Fibroblast of pulmonary artery (primary cell): Measurements from ENCODE around the gene GSG1L.

Source experiments
- DNase-seq: peaks from one replicate; pipeline ENCODE4 v3.0.0-alpha.2; 2010; ENCODE audit warnings: low read depth
- H3K4me3 ChIP-seq: replicated peaks from 2 replicates; pipeline ENCODE4 v1.5.1; 2011; ENCODE audit warnings: low read depth, mild to moderate bottlenecking, control low read depth, low read length, moderate library complexity
- CTCF ChIP-seq: IDR thresholded peaks from 2 replicates; pipeline ENCODE4 v1.5.1; 2011; ENCODE audit warnings: mild to moderate bottlenecking, control low read depth, low read length, inconsistent platforms; ENCODE audit errors: missing control alignments

The GSG1L gene

GRCh38 chr16:27751676-27752075 is 311.8 kb downstream of the GSG1L start:
- no peak for DNase-seq
- no peak overlapping the region for H3K4me3 ChIP-seq
- no peak for TF ChIP-seq CTCF

- no peak for TF ChIP-seq CTCF
- DNase-seq, result no peak
- no peak overlapping the region for H3K4me3 ChIP-seq
Measured at GRCh38 chr16:27751233-27751632, 312.3 kb downstream of the GSG1L start.

- TF ChIP-seq CTCF, result no peak
- DNase-seq, result no peak
- H3K4me3 ChIP-seq, result no peak overlapping the region
Measured at GRCh38 chr16:27749946-27750345, 313.6 kb downstream of the GSG1L start.

- H3K4me3 ChIP-seq, result no peak overlapping the region
- TF ChIP-seq CTCF, result no peak
- DNase-seq, result no peak
Measured at GRCh38 chr16:27749547-27749875, 314.0 kb downstream of the GSG1L start.

- DNase-seq, result peak; percentile 65
- no peak overlapping the region for H3K4me3 ChIP-seq
- TF ChIP-seq CTCF, result peak; percentile 19
Measured at GRCh38 chr16:27748868-27749546, 314.5 kb downstream of the GSG1L start.

- no peak for DNase-seq
- no peak overlapping the region for H3K4me3 ChIP-seq
- no peak for TF ChIP-seq CTCF
Measured at GRCh38 chr16:27747946-27748345, 315.6 kb downstream of the GSG1L start.
